OCI-LY1 (cell line): ENCODE data around the gene ZNF521.

Experiments
- EZH2 ChIP-seq: fragments of 200-600 bp; sonication (generic), shearing (Covaris generic); IDR thresholded peaks from 2 replicates; pipeline ENCODE4 v1.8.0; 2017; ENCODE audit warnings: borderline replicate concordance, mixed run types, mild to moderate bottlenecking, antibody characterized with exemption, low read length, moderate library complexity, mixed read lengths
- TF ChIP-seq, protein P1 (sequence below): fragments of 200-600 bp; sonication (generic), shearing (Covaris generic); IDR thresholded peaks from 2 replicates; pipeline ENCODE4 v1.5.1; 2017; ENCODE audit warnings: mild to moderate bottlenecking, antibody characterized with exemption, low read length, moderate library complexity, mixed read lengths

DNA sequence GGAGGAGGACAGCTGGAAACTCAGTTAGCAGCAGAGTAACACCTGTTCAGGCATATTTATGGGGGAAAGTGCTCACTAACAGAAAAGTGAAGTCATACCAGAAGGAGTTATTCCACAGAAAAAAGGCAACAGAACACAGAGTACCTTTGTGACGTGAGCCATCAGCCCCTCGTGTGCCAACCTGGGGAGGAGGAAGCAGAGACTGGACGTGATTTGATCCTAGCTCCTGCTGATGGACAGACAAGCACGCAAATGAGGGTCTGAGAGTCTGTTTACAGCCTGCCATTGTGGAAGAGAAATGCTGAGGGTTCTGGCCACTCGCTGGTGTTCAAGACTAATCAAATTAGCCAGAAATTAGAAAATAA, 120.7 kb downstream of the ZNF521 start:
- TF ChIP-seq, protein P1, sequence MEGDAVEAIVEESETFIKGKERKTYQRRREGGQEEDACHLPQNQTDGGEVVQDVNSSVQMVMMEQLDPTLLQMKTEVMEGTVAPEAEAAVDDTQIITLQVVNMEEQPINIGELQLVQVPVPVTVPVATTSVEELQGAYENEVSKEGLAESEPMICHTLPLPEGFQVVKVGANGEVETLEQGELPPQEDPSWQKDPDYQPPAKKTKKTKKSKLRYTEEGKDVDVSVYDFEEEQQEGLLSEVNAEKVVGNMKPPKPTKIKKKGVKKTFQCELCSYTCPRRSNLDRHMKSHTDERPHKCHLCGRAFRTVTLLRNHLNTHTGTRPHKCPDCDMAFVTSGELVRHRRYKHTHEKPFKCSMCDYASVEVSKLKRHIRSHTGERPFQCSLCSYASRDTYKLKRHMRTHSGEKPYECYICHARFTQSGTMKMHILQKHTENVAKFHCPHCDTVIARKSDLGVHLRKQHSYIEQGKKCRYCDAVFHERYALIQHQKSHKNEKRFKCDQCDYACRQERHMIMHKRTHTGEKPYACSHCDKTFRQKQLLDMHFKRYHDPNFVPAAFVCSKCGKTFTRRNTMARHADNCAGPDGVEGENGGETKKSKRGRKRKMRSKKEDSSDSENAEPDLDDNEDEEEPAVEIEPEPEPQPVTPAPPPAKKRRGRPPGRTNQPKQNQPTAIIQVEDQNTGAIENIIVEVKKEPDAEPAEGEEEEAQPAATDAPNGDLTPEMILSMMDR: no peak
- TF ChIP-seq EZH2: no peak
